ENCODE results near the gene SP9.

- no peak for TF ChIP-seq POLR2A (IDR thresholded peaks at IDR 0.05)
- no peak for TF ChIP-seq CTCF (IDR thresholded peaks at IDR 0.05)
Measured at GRCh38 chr2:174300114-174300513, 34.6 kb upstream of the SP9 start.

All from ovary (tissue), 3 donors.